Transverse colon (tissue), 4 donors: Measurements from ENCODE around the gene AP4S1. TPM values are rescaled to one million over a fixed set of nuclear protein-coding genes. Genes with fewer than 3 reads are reported as not detected.
A peak's percentile ranks its signal among the peaks of the same experiment; 100 is the strongest.
"Not testable (repeated sequence)": the region's sequence is repeated elsewhere in the genome, so short reads cannot be mapped to it uniquely, and the experiment has no call there.

ENCODE experiments used
- DNase-seq: peaks from one replicate; pipeline ENCODE4 v3.0.0-alpha.2; 2019
- H3K27ac ChIP-seq, 4 donors: fragments of 200-600 bp; sonication (generic); 2 replicates each; pipeline ENCODE4 v1.5.1; 2016 to 2018; ENCODE audit warnings: inconsistent platforms in 4 of 4
- H3K27me3 ChIP-seq: fragments of 200-600 bp; sonication (generic); 2 replicates; pipeline ENCODE4 v1.5.1; 2017; ENCODE audit warnings: inconsistent platforms
- H3K36me3 ChIP-seq, 4 donors: fragments of 200-600 bp; sonication (generic); 2 replicates each; pipeline ENCODE4 v1.5.1; 2017 to 2019; ENCODE audit warnings: inconsistent platforms in 4 of 4
- H3K4me1 ChIP-seq, 4 donors: fragments of 200-600 bp; sonication (generic); 2 replicates each; pipeline ENCODE4 v1.5.1; 2017 to 2020; ENCODE audit warnings: inconsistent platforms in 4 of 4
- H3K4me3 ChIP-seq, 4 donors: fragments of 200-600 bp; sonication (generic); 1 replicate in 1 of 4; 2 replicates in 3 of 4; pipeline versions ENCODE4 v1.5.1 to v1.6.1; 2017 to 2019; ENCODE audit warnings: inconsistent platforms in 4 of 4
- H3K9me3 ChIP-seq, 2 donors: fragments of 200-600 bp; sonication (generic); 2 replicates each; pipeline ENCODE4 v1.5.1; 2017 to 2019; ENCODE audit warnings: inconsistent platforms in 2 of 2
- EP300 ChIP-seq: sonication (generic); formaldehyde crosslinking; IDR thresholded peaks from one replicate; pipeline ENCODE4 v1.6.1; 2017; ENCODE audit warnings: antibody characterized with exemption, low read depth
- POLR2A ChIP-seq: fragments of 450-650 bp; IDR thresholded peaks from one replicate; pipeline ENCODE4 v1.6.1; 2016; ENCODE audit warnings: antibody characterized with exemption, mild to moderate bottlenecking, moderate library complexity
- POLR2AphosphoS5 ChIP-seq, 3 donors: sonication (generic); formaldehyde crosslinking; IDR thresholded peaks; one replicate each; pipeline ENCODE4 v1.6.1; 2016; ENCODE audit warnings: antibody characterized with exemption in 3 of 3
- WGBS, 2 donors: methylation state at CpG; one replicate each; pipeline ENCODE4 v1.1.5; 2018; ENCODE audit warnings: low coverage in 1 of 2; 5-methylcytosine and 5-hydroxymethylcytosine counted together
- in situ Hi-C, 4 donors: fragments of 200-750 bp; cut with MboI; loops; one replicate each; pipeline versions ENCODE4 v1.15.0 to v1.15.1; 2017; ENCODE audit warnings: low sequenced_read_pairs in 3 of 4, low pct_ligation_motif_present in 1 of 4, low pct_unique_long_range_greater_than_20kb in 1 of 4
- intact Hi-C: fragments of 100-400 bp; cut with DNase I; formaldehyde crosslinking; loops from one replicate; pipeline ENCODE4 v1.15.1; 2023; ENCODE audit warnings: low total_unique reads
- total RNA-seq, 4 donors: library from RNA; depleted of rRNA; stranded (reverse); fragments of >200 nt; gene quantifications; one replicate each; pipeline ENCODE4 v1.1.0, GENCODE V29; 2016
- TF ChIP-seq, protein P1 (sequence below), 5 experiments: fragments of 200-600 bp in 3 of 5; fragments of 450-650 bp in 2 of 5; sonication (generic) in 3 of 5; IDR thresholded peaks; 1 replicate in 2 of 5; 2 replicates in 3 of 5; pipeline ENCODE4 v1.5.1; 2016 to 2017; ENCODE audit warnings: antibody characterized with exemption in 5 of 5, inconsistent platforms in 3 of 5, mild to moderate bottlenecking in 2 of 5, moderate library complexity in 1 of 5

AP4S1 gene
- total RNA-seq, 4 donors from 2014 or later: 0.60 to 9.8 (median 4.6) TPM

DNA sequence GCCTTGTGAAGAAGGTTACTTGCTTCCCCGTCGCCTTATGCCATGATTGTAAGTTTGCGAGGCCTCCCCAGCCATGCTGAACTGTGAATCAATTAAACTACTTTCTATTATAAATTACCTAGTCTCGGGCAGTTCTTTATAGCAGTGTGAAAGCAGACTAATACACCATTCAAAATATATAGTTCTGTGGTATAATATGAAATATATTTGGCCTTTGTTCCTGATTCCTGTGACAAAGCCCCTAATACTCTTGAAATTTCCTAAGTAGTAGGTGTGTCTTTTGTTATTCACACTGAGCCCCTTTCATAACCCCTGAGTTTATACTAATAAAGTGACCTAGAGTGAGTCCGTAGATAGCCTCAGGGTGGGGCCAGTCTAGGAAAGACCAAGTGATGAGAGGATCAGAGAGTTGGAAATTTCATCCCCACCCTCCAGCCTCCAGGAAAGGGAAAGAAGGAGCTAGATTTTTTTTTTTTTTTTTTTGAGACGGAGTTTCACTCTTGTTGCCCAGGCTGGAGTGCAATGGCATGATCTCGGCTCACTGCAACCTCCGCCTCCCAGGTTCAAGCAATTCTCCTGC lies 20.1 kb downstream of the AP4S1 start:
- intact Hi-C loops (no loop called here), in situ Hi-C loops (no loop called here)
- H3K27ac ChIP-seq: no peak overlapping the region
- no peaks in the 10 kb centered on the region for H3K36me3 ChIP-seq
- H3K4me1 ChIP-seq: peaks cover 0 to 4% (median 0%) of the 10 kb centered on the region in 4 donors
- DNase-seq: no peak
- no peaks in the 10 kb centered on the region for H3K27me3 ChIP-seq
- no peaks in the 10 kb centered on the region for H3K9me3 ChIP-seq
- 93 to 97% methylated on average over 3 to 8 of the region's 8 CpGs for WGBS, 2 donors
- H3K4me3 ChIP-seq: no peak overlapping the region
- TF ChIP-seq, protein P1, sequence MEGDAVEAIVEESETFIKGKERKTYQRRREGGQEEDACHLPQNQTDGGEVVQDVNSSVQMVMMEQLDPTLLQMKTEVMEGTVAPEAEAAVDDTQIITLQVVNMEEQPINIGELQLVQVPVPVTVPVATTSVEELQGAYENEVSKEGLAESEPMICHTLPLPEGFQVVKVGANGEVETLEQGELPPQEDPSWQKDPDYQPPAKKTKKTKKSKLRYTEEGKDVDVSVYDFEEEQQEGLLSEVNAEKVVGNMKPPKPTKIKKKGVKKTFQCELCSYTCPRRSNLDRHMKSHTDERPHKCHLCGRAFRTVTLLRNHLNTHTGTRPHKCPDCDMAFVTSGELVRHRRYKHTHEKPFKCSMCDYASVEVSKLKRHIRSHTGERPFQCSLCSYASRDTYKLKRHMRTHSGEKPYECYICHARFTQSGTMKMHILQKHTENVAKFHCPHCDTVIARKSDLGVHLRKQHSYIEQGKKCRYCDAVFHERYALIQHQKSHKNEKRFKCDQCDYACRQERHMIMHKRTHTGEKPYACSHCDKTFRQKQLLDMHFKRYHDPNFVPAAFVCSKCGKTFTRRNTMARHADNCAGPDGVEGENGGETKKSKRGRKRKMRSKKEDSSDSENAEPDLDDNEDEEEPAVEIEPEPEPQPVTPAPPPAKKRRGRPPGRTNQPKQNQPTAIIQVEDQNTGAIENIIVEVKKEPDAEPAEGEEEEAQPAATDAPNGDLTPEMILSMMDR (IDR thresholded peaks at IDR 0.05): no peak
- no peak for TF ChIP-seq POLR2AphosphoS5 (IDR thresholded peaks at IDR 0.05)
- TF ChIP-seq EP300: no peak
- no peak for TF ChIP-seq POLR2A

DNA sequence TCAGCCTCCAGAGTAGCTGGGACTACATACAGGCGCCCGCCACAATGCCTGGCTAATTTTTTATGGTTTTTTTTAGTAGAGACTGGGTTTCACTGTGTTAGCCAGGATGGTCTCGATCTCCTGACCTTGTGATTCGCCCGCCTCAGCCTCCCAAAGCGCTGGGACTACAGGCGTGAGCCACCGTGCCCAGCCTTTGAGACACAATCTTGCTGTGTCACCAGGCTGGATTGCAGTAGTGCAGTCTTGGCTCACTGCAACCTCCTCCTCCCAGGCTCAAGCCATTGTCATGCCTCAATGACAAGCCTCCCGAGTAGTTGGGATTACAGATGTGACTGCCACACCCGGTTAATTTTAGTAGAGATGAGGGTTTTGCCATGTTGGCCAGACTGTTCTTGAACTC lies 22.1 kb downstream of the AP4S1 start:
- Histone ChIP-seq H3K9me3 (no peaks in the 10 kb centered on the region), H3K4me1 (peaks cover 0 to 4% (median 0%) of the 10 kb centered on the region in 4 donors), H3K27ac (no peak overlapping the region), H3K36me3 (no peaks in the 10 kb centered on the region), H3K4me3 (no peak overlapping the region), H3K27me3 (no peaks in the 10 kb centered on the region)
- TF ChIP-seq POLR2A (no peak), EP300 (no peak), POLR2AphosphoS5 (IDR thresholded peaks at IDR 0.05) (no peak)
- TF ChIP-seq, protein P1 (IDR thresholded peaks at IDR 0.05): no peak
- intact Hi-C loops (no loop called here), in situ Hi-C loops (no loop called here)
- WGBS, 2 donors: 93 to 100% methylated on average over 8 to 10 of the region's 10 CpGs
- DNase-seq: no peak

DNA sequence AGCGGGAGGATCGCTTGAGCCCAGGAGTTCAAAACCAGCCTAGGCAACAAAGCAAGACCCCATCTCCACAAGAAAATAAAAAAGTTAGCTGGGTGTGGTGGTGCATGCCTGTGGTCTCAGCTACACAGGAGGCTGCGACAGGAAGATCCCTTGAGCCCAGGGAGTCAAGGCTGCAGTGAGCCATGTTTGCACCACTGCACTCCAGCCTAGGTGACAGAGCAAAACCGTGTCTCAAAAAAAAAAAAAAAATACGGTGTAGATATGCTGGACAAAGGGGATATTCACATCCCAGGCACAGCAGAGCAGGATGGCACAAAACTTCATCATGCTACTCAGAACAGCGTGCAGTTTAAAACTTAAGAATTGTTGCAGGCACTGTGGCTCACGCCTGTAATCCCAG lies 25.6 kb downstream of the AP4S1 start:
- in situ Hi-C loops: no loop called here
- Histone ChIP-seq H3K27me3 (no peaks in the 10 kb centered on the region), H3K4me1 (peaks cover 0 to 4% (median 1%) of the 10 kb centered on the region in 4 donors), H3K4me3 (no peak overlapping the region), H3K9me3 (no peaks in the 10 kb centered on the region), H3K36me3 (no peaks in the 10 kb centered on the region), H3K27ac (no peak overlapping the region)
- TF ChIP-seq POLR2AphosphoS5 (IDR thresholded peaks at IDR 0.05): no peak
- TF ChIP-seq POLR2A: no peak
- TF ChIP-seq EP300: no peak
- TF ChIP-seq, protein P1 (IDR thresholded peaks at IDR 0.05): no peak
- intact Hi-C loops: no loop called here
- 91 to 92% methylated on average over 7 of the region's 7 CpGs for WGBS, 2 donors
- DNase-seq: no peak

DNA sequence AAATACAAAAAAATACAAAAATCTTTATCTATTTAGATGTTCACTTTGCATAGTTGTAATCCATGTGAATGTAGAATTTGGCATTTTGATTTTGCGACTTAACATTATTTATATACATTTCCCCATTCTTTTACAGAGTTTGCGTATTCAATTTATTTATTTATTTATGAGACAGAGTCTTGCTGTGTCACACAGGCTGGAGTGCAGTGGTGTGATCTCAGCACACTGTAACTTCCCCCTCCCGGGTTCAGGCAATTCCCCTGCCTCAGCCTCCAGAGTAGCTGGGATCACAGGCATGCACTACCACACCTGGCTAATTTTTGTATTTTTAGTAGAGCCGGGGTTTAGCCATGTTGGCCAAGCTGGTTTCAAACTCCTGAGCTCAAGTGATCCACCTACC lies 26.1 kb downstream of the AP4S1 start:
- no peak overlapping the region for H3K27ac ChIP-seq
- TF ChIP-seq POLR2A: no peak
- TF ChIP-seq POLR2AphosphoS5 (IDR thresholded peaks at IDR 0.05): no peak
- no peak for TF ChIP-seq EP300
- TF ChIP-seq, protein P1 (IDR thresholded peaks at IDR 0.05): no peak
- no peaks in the 10 kb centered on the region for H3K9me3 ChIP-seq
- intact Hi-C loops: no loop called here
- no peaks in the 10 kb centered on the region for H3K36me3 ChIP-seq
- WGBS, 2 donors: 45 to 66% methylated on average over 2 to 4 of the region's 4 CpGs
- no peak for DNase-seq
- peaks cover 0 to 4% (median 1%) of the 10 kb centered on the region in 4 donors for H3K4me1 ChIP-seq
- no peak overlapping the region for H3K4me3 ChIP-seq
- in situ Hi-C loops: no loop called here
- no peaks in the 10 kb centered on the region for H3K27me3 ChIP-seq

DNA sequence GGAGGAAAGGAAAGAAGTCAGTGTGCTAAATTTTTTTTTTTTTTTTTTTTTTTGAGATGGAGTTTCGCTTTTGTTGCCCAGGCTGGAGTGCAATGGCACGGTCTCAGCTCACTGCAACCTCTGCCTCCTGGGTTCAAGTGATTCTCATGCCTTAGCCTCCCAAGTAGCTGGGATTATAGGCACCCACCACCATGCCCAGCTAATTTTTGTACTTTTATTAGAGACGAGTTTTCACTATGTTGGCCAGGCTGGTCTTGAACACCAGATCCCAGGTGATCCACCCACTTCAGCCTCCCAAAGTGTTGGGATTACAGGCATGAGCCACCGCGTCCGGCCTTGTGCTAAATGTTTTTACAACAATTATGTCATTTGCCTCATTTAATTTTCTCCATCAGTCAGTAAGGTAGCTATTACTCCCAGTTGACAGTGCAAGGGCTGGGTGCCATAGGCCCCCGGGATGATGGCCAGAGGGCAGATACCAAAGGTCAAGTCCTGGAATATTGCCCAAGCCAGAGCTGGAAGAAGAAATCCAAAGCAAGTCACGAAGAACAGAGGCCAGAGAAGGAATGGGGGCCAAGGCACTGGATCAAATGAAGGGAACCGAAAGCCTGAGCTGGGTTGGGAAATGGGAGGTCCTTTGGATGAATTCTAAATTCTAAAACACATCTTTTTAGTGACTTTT lies 27.6 kb downstream of the AP4S1 start:
- 81 to 86% methylated on average over 6 to 9 of the region's 9 CpGs for WGBS, 2 donors
- H3K36me3 ChIP-seq, H3K4me1 ChIP-seq, intact Hi-C loops, in situ Hi-C loops, H3K9me3 ChIP-seq, H3K4me3 ChIP-seq, H3K27me3 ChIP-seq: not testable (repeated sequence)
- H3K27ac ChIP-seq: peak overlapping the region in 1 of 4 donors; percentile 47
- DNase-seq: peak; percentile 12
